AG04449 (cell line): ENCODE results near the gene PAM.

Experiments
- CTCF ChIA-PET: fragments of 350-600 bp; formaldehyde crosslinking; extraction: SDS; loops from one replicate; lab custom pipeline; 2021; ENCODE audit warnings: antibody characterized with exemption; lab: Yijun Ruan, JAX
- POLR2A ChIA-PET: fragments of 400-600, 350-600 bp; formaldehyde crosslinking; extraction: SDS; loops from one replicate; lab custom pipeline; 2020; ENCODE audit warnings: antibody characterized with exemption, inconsistent platforms; lab: Yijun Ruan, JAX
- DNase-seq: peaks from one replicate; pipeline ENCODE4 v3.0.0-alpha.2; 2010; ENCODE audit warnings: low read depth, low spot score
- H3K4me3 ChIP-seq: 2 replicates; pipeline ENCODE4 v1.5.1; 2011; ENCODE audit warnings: low read depth, mild to moderate bottlenecking, control low read depth, low read length
- TF ChIP-seq, protein P1 (sequence below): IDR thresholded peaks from one replicate; pipeline ENCODE4 v1.5.1; 2011; ENCODE audit warnings: mild to moderate bottlenecking, moderate library complexity, low read length, control low read depth, inconsistent platforms; ENCODE audit not compliant: insufficient read depth; ENCODE audit errors: missing control alignments

PAM gene

DNA sequence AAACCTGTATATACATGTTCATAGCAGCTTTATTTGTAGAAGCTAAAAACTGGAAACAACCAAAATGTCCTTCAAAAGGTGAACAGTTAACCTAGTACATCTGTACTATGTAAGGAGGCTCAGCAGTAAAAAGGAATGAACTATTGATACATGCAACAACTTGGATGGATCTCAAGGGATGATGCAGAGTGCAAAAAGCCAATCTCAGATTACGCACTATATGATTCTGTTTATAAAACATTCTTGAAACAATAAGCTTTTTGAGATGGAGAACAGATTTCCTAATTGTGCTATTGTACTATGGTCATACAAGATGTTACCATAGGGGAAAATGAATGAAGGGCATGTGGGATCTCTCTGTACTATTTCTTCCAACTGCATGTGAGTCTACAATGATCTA is 88.9 kb downstream of the PAM start:
- POLR2A ChIA-PET: no interaction called here
- TF ChIP-seq, protein P1, sequence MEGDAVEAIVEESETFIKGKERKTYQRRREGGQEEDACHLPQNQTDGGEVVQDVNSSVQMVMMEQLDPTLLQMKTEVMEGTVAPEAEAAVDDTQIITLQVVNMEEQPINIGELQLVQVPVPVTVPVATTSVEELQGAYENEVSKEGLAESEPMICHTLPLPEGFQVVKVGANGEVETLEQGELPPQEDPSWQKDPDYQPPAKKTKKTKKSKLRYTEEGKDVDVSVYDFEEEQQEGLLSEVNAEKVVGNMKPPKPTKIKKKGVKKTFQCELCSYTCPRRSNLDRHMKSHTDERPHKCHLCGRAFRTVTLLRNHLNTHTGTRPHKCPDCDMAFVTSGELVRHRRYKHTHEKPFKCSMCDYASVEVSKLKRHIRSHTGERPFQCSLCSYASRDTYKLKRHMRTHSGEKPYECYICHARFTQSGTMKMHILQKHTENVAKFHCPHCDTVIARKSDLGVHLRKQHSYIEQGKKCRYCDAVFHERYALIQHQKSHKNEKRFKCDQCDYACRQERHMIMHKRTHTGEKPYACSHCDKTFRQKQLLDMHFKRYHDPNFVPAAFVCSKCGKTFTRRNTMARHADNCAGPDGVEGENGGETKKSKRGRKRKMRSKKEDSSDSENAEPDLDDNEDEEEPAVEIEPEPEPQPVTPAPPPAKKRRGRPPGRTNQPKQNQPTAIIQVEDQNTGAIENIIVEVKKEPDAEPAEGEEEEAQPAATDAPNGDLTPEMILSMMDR: no peak
- DNase-seq: no peak
- no peak overlapping the region for H3K4me3 ChIP-seq
- CTCF ChIA-PET: interaction anchor here (2.2 to 2.4 kb wide), 2 partner anchors 10 to 14 kb away, joined by 8 to 12 read pairs; no protein-coding TSS in a partner anchor

DNA sequence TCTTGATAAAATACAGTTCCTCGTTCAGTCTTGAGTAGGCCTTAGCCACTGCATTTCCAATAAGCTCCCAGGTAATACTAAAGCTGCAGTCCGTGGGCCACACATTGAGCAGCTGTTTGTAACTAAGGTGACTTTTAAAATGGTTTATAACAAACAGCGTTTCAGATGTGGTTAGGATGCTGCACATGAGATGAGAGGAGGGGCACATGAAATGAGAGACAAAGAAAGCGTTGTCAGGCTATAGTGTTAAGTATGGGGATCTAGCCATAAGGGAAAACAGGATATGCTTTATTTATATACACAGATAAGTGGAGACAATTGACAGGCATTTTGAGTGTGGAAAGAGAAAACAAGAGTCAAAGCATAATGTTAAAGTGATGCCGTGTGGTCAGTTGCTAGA is 89.9 kb downstream of the PAM start:
- POLR2A ChIA-PET: no interaction called here
- H3K4me3 ChIP-seq: no peak overlapping the region
- no peak for DNase-seq
- CTCF ChIA-PET: interaction anchor here (2.4 kb wide), 1 partner anchor 9 kb away, joined by 12 read pairs; no protein-coding TSS in a partner anchor
- TF ChIP-seq, protein P1: no peak

DNA sequence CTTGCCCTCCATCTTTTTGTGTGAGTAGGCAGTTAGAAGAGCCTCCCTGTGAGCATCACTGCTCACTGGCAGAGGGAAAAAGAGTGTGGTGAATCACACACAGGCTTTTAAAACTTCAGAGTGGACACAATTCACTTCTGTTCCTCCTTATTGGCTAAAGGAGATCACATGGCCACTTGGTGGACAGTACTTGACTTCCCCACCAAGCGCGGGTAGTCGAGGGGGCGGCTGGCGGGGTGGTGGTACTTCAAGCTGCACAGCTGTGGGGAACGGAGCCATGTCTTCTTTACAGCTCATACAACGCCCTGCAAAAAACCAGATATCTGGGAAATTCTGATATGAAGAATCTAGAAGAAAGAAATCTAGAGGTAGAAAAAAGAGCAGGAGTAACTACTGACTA is 95.4 kb downstream of the PAM start:
- TF ChIP-seq, protein P1: no peak
- POLR2A ChIA-PET: no interaction called here
- H3K4me3 ChIP-seq: no peak overlapping the region
- CTCF ChIA-PET: no interaction called here
- no peak for DNase-seq

DNA sequence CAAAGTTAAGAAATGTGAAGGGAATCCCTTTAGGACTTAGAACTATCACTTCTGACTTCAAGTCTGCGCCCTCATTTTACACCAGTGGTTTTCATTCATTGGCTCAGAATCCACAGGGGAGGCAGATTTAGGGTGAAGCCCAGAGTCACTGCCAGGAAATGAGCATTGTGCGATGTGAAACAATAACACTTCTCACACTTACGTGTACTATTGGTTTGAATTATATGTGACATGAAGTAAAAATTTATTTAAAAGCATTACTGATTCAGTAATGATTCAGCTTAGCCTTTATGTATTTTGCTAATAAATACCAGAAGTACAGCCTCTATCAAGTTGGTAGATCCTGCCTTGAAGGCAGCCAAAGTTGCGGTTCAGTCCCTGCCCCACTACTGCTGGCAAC is 98.6 kb downstream of the PAM start:
- CTCF ChIA-PET: interaction anchor here (1.4 to 2.4 kb wide), 3 partner anchors 9 to 74 kb away, joined by 3 to 12 read pairs (median 4); no protein-coding TSS in a partner anchor
- POLR2A ChIA-PET: interaction anchor here (0.6 kb wide), 1 partner anchor 28 kb away, joined by 3 read pairs; no protein-coding TSS in a partner anchor
- TF ChIP-seq, protein P1: no peak
- no peak for DNase-seq
- no peak overlapping the region for H3K4me3 ChIP-seq

DNA sequence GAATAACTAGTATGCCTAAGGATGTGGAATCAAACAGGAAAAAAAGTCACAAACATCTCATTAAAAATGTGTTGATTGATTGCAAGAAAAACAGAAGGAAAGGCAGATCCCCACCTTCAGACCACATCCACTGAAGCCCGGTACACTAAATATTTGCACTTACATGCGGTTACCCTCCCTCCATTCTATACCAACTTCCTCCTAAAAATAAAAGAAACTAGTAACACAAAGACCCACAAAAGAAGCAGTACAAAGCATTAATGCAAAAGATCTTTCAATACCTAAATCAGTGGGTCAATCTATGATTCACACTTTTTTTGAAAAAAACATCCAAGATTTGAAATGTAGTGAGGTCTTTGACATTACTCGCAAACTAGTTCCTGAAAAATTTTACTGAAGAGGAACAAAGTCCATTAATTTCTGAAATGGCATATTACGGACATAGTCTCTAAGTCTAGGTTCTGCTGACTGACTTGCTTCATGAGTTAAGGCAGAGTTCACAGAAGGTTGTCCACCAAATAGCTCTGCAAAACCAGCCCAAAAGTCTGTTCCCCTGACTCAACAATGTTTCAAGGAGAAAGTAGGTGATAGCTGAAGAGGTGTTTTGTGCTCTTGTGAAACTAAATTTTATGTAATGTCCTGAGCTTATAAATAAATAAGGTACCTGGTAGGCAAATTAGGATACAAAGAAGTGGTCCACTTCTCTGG is 100.7 kb downstream of the PAM start:
- POLR2A ChIA-PET: interaction anchor here (2.7 kb wide), 1 partner anchor 9 kb away, joined by 8 read pairs; no protein-coding TSS in a partner anchor
- DNase-seq: no peak
- H3K4me3 ChIP-seq: no peak overlapping the region
- TF ChIP-seq, protein P1: no peak
- CTCF ChIA-PET: interaction anchor here (1.5 to 2.1 kb wide), 2 partner anchors 9 to 10 kb away, joined by 3 to 7 read pairs; no protein-coding TSS in a partner anchor

DNA sequence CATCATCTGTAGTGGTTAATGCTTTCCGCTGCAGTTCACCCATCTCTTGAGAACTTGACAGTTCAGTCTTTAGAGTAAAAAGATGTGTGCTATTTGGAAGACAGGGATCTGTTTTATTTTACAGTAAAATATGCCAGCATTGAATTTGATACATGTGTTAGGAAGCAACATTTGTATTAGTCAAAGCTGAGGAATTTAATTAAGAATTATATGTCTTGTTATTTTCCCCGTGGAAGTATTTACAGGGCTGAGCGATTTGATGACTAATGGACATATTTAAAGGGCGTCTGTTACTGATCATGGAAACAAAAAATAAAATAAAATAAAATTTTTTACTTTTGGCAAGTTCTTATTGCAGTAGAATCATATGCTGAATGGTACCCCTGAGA is 101.3 kb downstream of the PAM start:
- ChIA-PET CTCF (interaction anchor here (1.5 to 2.1 kb wide), 3 partner anchors 9 to 13 kb away, joined by 3 to 8 read pairs (median 7); no protein-coding TSS in a partner anchor), POLR2A (interaction anchor here (2.7 kb wide), 1 partner anchor 9 kb away, joined by 8 read pairs; no protein-coding TSS in a partner anchor)
- DNase-seq: peak; percentile 56
- H3K4me3 ChIP-seq: no peak overlapping the region
- TF ChIP-seq, protein P1: no peak
